Kidney (tissue), 14 donors: Measurements from ENCODE around the gene AARSD1. TPM values are rescaled to one million over a fixed set of nuclear protein-coding genes. Genes with fewer than 3 reads are reported as not detected.
A peak's percentile ranks its signal among the peaks of the same experiment; 100 is the strongest.
"Not testable (repeated sequence)": the region's sequence is repeated elsewhere in the genome, so short reads cannot be mapped to it uniquely, and the experiment has no call there.

Experiments
- DNase-seq, 5 donors: peaks; one replicate each; pipeline ENCODE4 v3.0.0-alpha.2; 2013 to 2020
- FAIRE-seq: peaks from 2 replicates; lab custom pipeline; 2012; peaks lifted over from hg19 to GRCh38; lab: Jason Lieb, UNC
- H3K27ac ChIP-seq, 2 donors: one replicate each; pipeline ENCODE4 v1.7.0; 2013; ENCODE audit warnings: low read depth in 2 of 2, low read length in 2 of 2, inconsistent platforms in 1 of 2
- H3K27me3 ChIP-seq: one replicate; pipeline ENCODE4 v1.7.1; 2013; ENCODE audit warnings: low read length, inconsistent platforms; ENCODE audit not compliant: control insufficient read depth, insufficient read depth
- H3K36me3 ChIP-seq, 3 donors: one replicate each; pipeline versions ENCODE4 v1.7.0 to v1.7.1; 2013; ENCODE audit warnings: low read length in 3 of 3, control low read depth in 1 of 3, inconsistent platforms in 1 of 3; ENCODE audit not compliant: insufficient read depth in 3 of 3, control insufficient read depth in 2 of 3
- H3K4me1 ChIP-seq, 3 donors: one replicate each; pipeline versions ENCODE4 v1.7.0 to v1.7.1; 2013; ENCODE audit warnings: low read length in 3 of 3, inconsistent platforms in 1 of 3, low read depth in 1 of 3; ENCODE audit not compliant: control insufficient read depth in 2 of 3, insufficient read depth in 2 of 3
- H3K4me3 ChIP-seq, 3 donors: one replicate each; pipeline versions ENCODE4 v1.7.0 to v1.8.1; 2013; ENCODE audit warnings: low read length in 3 of 3, control low read depth in 1 of 3, inconsistent platforms in 1 of 3
- H3K9ac ChIP-seq, 3 donors: one replicate each; pipeline versions ENCODE4 v1.7.0 to v1.7.1; 2013; ENCODE audit warnings: low read length in 3 of 3, control low read depth in 1 of 3, inconsistent platforms in 1 of 3
- H3K9me3 ChIP-seq, 3 donors: one replicate each; pipeline versions ENCODE4 v1.7.0 to v1.7.1; 2013; ENCODE audit warnings: low read length in 3 of 3, control low read depth in 1 of 3, inconsistent platforms in 1 of 3; ENCODE audit not compliant: control insufficient read depth in 2 of 3, insufficient read depth in 1 of 3
- intact Hi-C: fragments of 100-400 bp; cut with DNase I; formaldehyde crosslinking; loops from one replicate; pipeline ENCODE4 v1.11.1; 2022
- polyA plus RNA-seq: library from polyadenylated mRNA; stranded (reverse); fragments of 350-450 nt; fragmentation: Illumina TruSeq; extraction: RNeasy Lipid Tissue Mini Kit (QIAGEN cat#74804); gene quantifications from one replicate; pipeline ENCODE4 v1.2.3, GENCODE V29; 2014; ENCODE audit warnings: low read depth, low replicate concordance; ENCODE audit not compliant: insufficient read depth
- total RNA-seq: library from RNA; stranded (reverse); fragmentation: NEBNext Ultra II Directional; extraction: Animal tissue kit (Norgen Biotek cat#: 25700); gene quantifications from one replicate; pipeline ENCODE4 v1.2.1, GENCODE V29; 2021
- TF ChIP-seq, protein P1 (sequence below): IDR thresholded peaks from 3 replicates; pipeline ENCODE4 v1.5.1; 2012; ENCODE audit warnings: mild to moderate bottlenecking, moderate library complexity, borderline replicate concordance; ENCODE audit not compliant: insufficient read depth; ENCODE audit errors: extremely low read depth
- donor health status: control.
- donor health status: control.
- donor health status: control.
- donor health status: control.
- donor health status: control.
- donor health status: DM: yes; HTN: yes; CAD: no.
- donor health status: Normal renal cell carcinoma (clear cell type).

Gene AARSD1
- total and polyA plus RNA-seq, 2 donors from 2014 or later = 35.8 to 45.6 TPM

DNA sequence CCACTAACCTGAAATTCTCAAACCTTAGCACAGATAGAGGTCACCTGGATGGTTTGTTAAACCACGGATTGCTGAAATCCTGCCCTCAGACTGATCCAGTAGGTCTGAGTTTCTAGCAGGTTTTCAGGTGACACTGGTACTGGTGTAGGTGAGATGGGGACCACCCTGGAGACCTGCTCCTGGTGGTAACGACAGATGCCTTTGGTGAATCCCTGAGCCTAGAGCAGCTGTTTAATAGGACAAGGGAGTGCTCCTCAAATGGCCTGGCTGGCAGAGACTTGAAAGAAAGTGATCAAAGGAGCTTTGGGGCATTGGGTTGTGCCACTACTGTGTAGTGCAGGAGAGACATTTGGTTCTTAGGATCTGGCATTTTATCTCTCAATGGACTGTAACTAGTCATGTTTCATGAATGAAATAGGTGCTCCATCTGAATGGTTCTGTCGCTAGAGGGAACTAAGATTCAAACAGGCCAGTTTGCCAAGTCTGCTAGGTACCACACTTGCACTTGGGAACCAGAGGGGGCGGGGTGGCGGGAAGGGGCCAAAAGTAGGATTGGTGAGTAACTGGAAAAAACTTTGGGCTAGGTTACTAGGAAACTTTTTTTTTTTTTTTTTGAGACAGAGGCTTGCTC is 39.4 kb upstream of the AARSD1 start:
- peaks cover 2 to 11% (median 9%) of the 10 kb centered on the region in 3 donors for H3K4me1 ChIP-seq
- no peaks in the 10 kb centered on the region for H3K27me3 ChIP-seq
- H3K4me3 ChIP-seq = no peak overlapping the region
- no peak overlapping the region for H3K9ac ChIP-seq
- TF ChIP-seq, protein P1, sequence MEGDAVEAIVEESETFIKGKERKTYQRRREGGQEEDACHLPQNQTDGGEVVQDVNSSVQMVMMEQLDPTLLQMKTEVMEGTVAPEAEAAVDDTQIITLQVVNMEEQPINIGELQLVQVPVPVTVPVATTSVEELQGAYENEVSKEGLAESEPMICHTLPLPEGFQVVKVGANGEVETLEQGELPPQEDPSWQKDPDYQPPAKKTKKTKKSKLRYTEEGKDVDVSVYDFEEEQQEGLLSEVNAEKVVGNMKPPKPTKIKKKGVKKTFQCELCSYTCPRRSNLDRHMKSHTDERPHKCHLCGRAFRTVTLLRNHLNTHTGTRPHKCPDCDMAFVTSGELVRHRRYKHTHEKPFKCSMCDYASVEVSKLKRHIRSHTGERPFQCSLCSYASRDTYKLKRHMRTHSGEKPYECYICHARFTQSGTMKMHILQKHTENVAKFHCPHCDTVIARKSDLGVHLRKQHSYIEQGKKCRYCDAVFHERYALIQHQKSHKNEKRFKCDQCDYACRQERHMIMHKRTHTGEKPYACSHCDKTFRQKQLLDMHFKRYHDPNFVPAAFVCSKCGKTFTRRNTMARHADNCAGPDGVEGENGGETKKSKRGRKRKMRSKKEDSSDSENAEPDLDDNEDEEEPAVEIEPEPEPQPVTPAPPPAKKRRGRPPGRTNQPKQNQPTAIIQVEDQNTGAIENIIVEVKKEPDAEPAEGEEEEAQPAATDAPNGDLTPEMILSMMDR = no peak
- no peak for FAIRE-seq
- H3K36me3 ChIP-seq = peaks cover 12 to 30% (median 12%) of the 10 kb centered on the region in 3 donors
- no peaks in the 10 kb centered on the region for H3K9me3 ChIP-seq
- H3K27ac ChIP-seq = no peak overlapping the region
- intact Hi-C loops = no loop called here
- DNase-seq = no peak

DNA sequence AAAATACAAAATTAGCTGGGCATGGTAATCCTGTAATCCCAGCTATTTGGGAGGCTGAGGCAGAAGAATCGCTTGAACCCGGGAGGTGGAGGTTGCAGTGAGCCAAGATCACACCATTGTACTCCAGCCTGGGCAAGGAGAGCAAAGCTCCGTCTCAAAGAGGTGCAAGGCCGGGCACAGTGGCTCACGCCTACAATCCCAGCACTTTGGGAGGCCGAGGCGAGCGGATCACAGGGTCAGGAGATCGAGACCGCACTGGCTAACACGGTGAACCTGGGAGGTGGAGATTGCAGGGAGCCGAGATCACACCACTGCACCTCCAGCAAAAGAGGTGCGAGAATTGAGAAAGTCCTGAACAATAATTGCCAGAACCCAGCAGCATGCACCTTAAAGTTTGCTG is 36.6 kb upstream of the AARSD1 start:
- H3K9me3 ChIP-seq, FAIRE-seq, H3K27me3 ChIP-seq, H3K4me3 ChIP-seq, H3K9ac ChIP-seq, intact Hi-C loops, DNase-seq, H3K27ac ChIP-seq: not testable (repeated sequence)
- peaks cover 12 to 30% (median 12%) of the 10 kb centered on the region in 3 donors for H3K36me3 ChIP-seq
- peaks cover 6 to 12% (median 12%) of the 10 kb centered on the region in 3 donors for H3K4me1 ChIP-seq

DNA sequence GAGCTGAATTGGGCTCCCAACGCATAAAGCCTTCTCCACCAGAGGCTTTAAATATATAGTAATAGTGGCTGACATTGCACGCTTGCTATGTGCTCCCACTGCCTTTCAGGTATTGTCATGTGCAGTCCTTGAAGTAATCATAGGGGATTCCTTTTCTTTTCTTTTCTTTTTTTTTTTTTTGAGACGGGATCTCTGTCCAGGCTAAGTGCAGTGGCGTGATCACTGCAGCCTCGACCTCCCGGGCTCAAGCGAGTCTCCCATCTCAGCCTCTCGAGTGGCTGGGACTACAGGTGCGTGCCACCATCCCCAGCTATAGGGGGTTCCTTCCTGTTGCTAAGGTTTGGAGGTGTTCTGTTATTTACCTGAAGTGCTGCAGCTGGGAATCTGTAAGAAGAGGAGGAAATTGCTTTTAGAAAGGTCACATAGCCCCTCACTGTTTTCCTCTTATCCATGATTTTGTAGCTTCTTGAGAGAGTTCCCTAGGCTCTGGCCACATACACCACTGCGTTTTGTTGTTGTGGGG is 34.8 kb upstream of the AARSD1 start:
- intact Hi-C loops = no loop called here
- FAIRE-seq = no peak

More for the DNA sequence above, 34.8 kb upstream of the AARSD1 start:
- Histone ChIP-seq H3K9ac (peak overlapping the region; percentile 70 to 96 (median 94)), H3K4me1 (peaks cover 6 to 12% (median 12%) of the 10 kb centered on the region in 3 donors), H3K9me3 (no peaks in the 10 kb centered on the region), H3K27me3 (no peaks in the 10 kb centered on the region), H3K27ac (peak overlapping the region; percentile 71 to 85), H3K36me3 (peaks cover 12 to 34% (median 12%) of the 10 kb centered on the region in 3 donors), H3K4me3 (peak overlapping the region; percentile 73 to 96 (median 79))
- TF ChIP-seq, protein P1 = no peak
- no peak for DNase-seq
